Dermis microvascular lymphatic vessel endothelial cell (primary cell): ENCODE data around the gene CLSTN1. TPM values are rescaled to one million over a fixed set of nuclear protein-coding genes. Genes with fewer than 3 reads are reported as not detected.
"Not testable (repeated sequence)": the region's sequence is repeated elsewhere in the genome, so short reads cannot be mapped to it uniquely, and the experiment has no call there.

Experiments
- DNase-seq, 2 donors: peaks; one replicate each; pipeline versions ENCODE4 v3.0.0 to v3.0.0-alpha.2; 2010; ENCODE audit warnings: low read depth in 2 of 2
- total RNA-seq: library from RNA; depleted of rRNA; stranded (reverse); fragments of >200 nt; gene quantifications from 2 replicates; pipeline ENCODE4 v1.2.1, GENCODE V29; 2014

Gene CLSTN1
- total RNA-seq, 1 donor from 2014 or later: 43.8 TPM

DNA sequence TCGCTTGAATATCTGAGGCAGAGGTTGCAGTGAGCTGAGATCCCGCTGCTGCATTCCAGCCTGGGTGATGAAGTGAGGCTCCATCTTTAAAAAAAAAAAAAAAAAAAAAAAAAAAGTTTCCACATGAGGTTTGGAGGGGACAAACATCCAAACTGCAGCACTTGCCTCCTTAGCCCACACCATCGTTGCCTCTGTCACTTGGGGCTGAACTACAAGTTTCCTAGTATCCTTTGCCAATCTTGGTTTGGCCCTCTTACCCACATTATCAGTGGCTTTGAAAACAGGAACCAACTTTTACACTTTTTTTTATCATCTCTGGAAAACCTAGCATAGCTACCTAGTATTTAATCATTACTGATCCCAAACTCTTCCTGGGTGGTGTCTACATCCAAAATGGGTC lies 59.2 kb downstream of the CLSTN1 start:
- DNase-seq: no peak

GRCh38 chr1:9763914-9764313 lies 59.9 kb downstream of the CLSTN1 start:
- no peak for DNase-seq

- DNase-seq: not testable (repeated sequence)
Observed at GRCh38 chr1:9762446-9762845, 61.3 kb downstream of the CLSTN1 start.

DNA sequence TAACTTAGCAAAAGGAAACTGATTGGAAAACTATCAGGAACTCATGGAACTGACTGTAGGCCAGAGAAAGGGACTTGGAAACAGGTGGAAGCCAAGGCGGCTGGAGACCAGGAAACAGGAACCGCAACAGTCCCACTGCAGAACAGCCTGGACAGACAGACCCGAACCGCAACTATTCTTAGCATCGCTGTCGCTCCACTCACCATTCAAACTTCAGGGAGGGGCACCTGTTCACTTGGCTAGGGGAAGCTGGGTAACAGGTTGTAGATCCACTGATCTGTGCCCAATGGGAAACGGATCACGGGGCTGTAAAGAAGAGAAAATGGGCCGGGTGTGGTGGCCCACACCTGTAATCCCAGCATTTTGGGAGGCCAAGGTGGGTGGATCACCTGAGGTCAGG lies 61.9 kb downstream of the CLSTN1 start:
- DNase-seq: no peak

GRCh38 chr1:9760824-9761223 lies 62.9 kb downstream of the CLSTN1 start:
- DNase-seq: no peak

DNA sequence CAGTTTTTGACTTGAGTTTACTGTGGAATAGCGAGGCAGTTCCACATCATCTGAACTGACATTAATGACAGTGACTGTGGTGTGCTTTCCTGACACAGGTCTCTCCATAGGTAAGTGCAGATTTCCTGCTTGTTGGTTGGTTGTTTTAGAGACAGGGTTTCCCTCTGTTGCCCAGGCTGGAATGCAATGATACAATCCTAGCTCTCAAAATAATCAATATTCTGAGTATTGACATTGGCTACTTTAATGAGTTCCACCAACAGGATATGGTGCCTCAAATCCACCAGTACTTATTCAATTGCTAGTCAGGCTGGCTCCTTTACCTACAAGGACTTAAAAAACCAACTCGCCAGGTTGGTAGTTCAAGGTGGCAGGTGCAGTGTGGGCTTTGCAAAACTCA lies 63.8 kb downstream of the CLSTN1 start:
- DNase-seq: no peak

- peak in 1 of 2 donors; percentile 6 for DNase-seq
Observed at GRCh38 chr1:9758559-9759121, 65.1 kb downstream of the CLSTN1 start.

DNA sequence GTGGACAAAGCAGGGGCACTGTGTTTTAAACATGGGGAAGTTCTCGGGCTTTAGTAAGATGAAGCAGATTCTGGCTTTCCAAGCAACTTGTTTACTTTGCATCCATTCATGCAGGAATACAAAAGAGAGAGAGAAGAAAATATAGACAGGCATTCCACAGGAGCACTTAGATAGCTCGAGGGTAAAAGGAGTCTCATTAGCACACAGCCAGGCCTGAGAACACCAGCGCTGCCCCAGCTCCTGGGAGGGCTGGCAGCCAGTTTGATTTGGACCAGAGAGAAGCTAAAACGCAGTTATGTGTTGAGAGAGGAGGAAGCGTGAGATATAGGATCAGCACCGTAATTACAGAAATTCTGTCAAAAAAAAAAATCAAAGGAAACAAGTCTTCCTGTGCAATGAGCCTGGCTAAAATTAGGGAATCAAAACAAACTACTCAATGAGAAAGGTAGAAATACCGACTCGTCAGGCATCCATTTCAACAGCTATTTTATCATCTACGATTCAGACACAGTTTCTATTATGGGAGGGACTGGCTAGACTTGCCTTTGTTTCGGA lies 68.2 kb downstream of the CLSTN1 start:
- DNase-seq: peak; percentile 62 to 74

GRCh38 chr1:9753121-9753531 lies 70.6 kb downstream of the CLSTN1 start:
- peak; percentile 78 to 87 for DNase-seq

DNA sequence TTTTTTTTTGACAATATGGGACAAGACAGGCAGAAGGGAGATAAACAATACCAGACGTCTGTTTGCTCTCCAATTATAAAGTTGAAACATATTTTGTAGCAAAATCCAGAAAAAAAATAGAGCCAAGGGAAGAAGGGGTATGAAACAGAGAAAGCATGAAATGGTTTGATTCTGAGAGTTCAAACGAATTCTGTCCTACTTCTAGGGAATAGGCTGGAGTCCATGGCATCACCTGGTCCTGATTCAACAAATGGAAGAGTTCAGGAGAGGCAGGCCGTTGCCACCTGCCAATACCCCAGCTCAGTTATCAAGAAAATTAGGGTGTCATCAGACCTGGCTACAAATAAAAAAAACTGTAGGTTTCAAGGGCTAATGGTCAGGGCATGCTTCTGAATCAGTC lies 71.8 kb downstream of the CLSTN1 start:
- no peak for DNase-seq

DNA sequence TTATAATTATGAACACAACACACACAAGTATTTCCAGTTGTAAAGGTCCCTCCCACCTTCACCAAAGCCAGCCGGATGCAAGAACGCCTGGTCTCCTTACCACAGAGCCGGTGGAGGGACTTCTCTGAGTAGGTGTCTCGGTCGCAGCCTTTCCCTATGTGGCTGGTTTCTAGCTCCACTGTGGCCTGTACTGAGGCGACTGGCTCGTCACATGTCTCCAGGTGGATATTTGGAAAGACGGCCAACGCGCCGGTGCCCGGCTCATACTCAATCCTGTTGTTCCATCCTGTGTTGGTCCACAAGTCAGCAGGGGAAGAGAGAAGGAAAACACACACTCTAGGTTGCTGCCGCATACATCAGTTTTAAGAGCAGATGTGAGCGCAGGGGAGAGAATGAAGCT lies 74.4 kb downstream of the CLSTN1 start:
- no peak for DNase-seq

DNA sequence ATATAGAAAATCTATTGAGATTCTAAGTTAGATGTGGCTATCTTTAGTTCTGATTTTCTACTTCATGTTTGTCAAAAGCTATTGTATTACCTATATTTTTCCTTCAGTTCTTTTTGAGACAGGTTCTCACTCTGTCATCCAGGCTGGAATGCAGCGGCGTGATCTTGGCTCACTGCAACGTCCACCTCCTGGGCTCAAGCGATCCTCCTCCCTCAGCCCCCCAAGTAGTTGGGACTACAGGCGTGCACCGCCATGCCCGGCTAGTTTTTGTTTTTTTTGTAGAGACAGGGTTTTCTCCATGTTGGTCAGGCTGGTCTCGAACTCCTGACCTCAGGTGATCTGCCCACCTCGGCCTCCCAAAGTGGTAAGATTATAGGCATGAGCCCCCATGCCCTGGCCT lies 75.4 kb downstream of the CLSTN1 start:
- DNase-seq: not testable (repeated sequence)

GRCh38 chr1:9746651-9747050 lies 77.1 kb downstream of the CLSTN1 start:
- no peak for DNase-seq

DNA sequence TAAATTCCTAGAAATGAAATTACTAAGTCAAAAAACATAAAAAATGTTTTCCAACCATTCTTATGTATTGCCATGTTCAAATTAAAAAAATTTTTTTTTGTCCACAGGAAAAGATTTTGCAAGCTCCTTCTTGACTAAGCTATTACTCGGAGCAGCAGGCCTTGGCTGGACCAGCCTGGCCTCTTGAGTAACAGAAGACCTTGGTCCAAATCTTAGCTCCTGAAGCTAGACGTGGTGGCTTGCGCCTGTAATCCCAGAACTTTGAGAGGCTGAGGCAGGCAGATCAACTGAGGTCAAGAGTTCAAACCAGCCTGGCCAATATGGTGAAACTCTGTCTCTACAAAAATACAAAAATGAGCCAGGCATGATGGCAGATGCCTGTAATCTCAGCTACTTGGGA lies 77.6 kb downstream of the CLSTN1 start:
- DNase-seq: no peak

GRCh38 chr1:9744106-9744799 lies 79.5 kb downstream of the CLSTN1 start:
- DNase-seq: no peak

DNA sequence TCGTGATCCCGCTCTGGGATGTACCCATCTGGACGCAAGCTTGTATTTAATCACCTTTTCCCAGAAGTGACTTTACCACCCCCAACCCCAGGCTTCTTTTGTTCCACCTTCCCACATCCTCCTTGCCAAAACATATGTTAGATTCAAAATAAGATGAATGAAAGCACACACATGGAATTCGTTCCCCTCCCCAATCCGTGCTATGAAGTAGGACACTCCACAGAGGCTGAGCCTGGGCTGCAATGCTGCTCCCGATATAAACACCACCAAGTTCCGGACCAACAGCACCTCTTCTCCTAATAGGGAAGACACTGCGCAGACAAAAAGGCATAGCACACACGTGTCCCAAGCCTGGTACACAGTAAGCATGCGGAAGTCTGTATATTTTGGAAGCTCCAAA lies 86.1 kb downstream of the CLSTN1 start:
- no peak for DNase-seq

DNA sequence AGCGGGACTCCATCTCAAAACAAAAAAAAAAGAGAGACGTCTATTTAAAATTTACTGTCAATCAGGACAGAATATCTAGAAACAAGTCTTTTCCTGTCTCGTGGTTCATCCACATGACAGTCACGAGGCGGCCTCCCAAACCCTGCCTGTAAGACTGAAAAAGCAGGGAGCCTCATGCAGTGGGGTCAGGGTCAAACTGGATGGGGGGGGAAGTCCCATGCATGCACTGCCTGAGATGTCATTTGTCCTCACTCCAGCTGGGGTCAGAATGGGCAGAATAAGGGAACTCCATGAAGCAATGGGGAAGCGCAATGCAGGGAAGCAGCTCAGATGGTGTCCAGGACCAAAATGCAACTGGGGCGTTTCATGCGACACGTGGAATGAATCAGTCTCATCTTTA lies 86.7 kb downstream of the CLSTN1 start:
- no peak for DNase-seq

GRCh38 chr1:9736241-9736640 lies 87.5 kb downstream of the CLSTN1 start:
- no peak for DNase-seq

GRCh38 chr1:9735800-9736199 lies 88.0 kb downstream of the CLSTN1 start:
- no peak for DNase-seq

DNA sequence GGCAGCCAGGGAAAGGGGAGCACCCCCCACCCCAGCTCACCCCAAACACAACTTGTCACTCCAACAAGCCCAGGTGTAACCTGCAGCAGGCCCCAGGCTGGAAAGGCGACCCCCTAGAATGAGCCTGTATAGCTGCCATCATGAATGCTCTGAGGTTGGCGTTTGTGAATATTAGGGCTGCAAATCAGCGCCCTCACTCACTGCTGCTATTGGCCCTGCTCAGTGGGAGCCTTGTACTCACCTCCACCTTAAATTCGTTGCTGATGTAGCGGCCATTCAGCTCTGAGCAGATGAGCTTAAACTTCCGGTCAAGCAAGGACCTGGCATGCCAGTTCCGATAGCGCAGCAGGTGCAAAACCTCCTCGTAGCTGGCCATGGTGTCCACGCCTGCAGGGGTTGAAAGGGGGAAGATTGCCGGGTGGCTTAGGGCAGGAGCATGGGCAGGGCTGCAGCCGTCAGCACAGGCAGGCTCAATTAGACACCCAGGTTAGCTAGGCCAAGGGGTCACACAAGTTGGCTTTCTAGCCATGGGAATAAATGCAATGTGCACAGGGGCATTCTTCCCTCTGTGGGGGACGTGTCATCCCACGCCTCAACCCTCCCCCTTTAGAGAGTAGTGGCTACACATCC lies 90.5 kb downstream of the CLSTN1 start:
- no peak for DNase-seq

GRCh38 chr1:9732123-9732971 lies 91.4 kb downstream of the CLSTN1 start:
- no peak for DNase-seq

GRCh38 chr1:9731561-9731960 lies 92.2 kb downstream of the CLSTN1 start:
- no peak for DNase-seq
